NCI-H1417 (cell line): Measurements from ENCODE around the gene TCEAL1.
"Not testable (repeated sequence)": the region's sequence is repeated elsewhere in the genome, so short reads cannot be mapped to it uniquely, and the experiment has no call there.

Experiments used
- DNase-seq, 3 experiments: peaks; one replicate each; lab custom pipeline; 2025; lab: John Stamatoyannopoulos, UW

TCEAL1 gene

GRCh38 chrX:103635436-103635835, 6.7 kb downstream of the TCEAL1 start:
- DNase-seq: no peak

- no peak for DNase-seq
Observed at GRCh38 chrX:103637604-103638338, 9.0 kb downstream of the TCEAL1 start.

DNA sequence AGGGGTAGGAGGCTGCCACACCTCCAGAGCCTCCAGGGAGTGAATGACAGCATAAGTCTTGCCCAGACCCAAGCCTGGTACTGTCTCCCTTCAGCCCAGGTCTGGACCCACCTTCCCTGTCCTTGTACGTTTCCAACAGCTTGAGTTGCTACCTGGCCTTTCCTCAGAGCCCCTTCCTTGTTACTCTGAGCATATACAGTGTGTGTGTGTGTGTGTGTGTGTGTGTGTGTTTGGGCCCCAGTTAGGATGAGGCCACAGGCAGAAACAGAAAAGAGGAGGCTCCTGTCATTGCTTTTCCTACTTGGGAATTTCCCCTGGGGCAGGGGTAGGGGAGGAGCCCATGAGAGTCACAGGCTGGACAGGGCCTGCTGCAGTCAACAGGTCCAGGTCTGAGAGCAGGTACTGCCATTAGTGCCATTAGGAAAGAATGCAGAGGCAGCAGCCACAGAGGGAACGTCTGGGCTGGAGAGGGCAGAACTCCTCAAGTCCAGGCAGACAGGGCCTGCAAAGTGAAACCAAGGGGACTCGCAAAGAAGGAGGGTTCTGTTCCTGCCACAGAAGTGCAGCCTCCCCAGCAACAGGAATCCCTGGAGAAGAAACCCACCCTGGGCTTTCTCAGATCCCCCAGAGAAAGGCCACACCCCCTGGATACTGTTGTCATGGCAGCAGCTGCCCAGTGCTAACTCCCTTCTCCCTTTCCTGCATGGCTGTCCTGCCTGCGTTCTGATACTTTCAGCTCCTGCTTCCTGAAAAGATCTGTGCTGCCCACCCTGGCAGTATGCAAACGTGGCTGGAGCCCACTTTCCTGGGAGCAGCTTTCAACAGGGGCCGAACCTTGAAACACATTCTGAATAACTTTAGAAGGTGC, 9.9 kb downstream of the TCEAL1 start:
- DNase-seq: peak in 2 of 3 experiments; percentile 43 to 66

GRCh38 chrX:103640401-103641155, 11.8 kb downstream of the TCEAL1 start:
- no peak for DNase-seq

- DNase-seq: no peak
Observed at GRCh38 chrX:103644125-103644524, 15.3 kb downstream of the TCEAL1 start.

DNA sequence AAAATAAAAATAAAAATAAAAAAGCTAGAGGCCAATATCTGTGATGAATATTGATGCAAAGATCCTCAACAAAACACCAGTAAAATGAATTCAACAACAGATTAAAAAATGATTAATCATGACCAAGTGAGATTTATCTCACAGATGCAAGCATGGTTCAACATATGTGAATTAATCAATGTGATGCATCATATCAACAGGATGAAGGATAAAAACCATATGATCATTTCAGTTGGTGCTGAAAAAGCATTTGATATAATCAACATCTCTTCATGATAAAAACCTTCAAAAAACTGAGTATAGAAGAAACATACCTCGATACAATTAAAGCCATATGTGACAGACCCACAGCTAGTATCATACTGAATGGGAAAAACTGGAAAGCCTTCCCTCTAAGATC, 18.9 kb downstream of the TCEAL1 start:
- DNase-seq: no peak

GRCh38 chrX:103651151-103651773, 22.5 kb downstream of the TCEAL1 start:
- peak in 1 of 3 experiments; percentile 47 for DNase-seq

DNA sequence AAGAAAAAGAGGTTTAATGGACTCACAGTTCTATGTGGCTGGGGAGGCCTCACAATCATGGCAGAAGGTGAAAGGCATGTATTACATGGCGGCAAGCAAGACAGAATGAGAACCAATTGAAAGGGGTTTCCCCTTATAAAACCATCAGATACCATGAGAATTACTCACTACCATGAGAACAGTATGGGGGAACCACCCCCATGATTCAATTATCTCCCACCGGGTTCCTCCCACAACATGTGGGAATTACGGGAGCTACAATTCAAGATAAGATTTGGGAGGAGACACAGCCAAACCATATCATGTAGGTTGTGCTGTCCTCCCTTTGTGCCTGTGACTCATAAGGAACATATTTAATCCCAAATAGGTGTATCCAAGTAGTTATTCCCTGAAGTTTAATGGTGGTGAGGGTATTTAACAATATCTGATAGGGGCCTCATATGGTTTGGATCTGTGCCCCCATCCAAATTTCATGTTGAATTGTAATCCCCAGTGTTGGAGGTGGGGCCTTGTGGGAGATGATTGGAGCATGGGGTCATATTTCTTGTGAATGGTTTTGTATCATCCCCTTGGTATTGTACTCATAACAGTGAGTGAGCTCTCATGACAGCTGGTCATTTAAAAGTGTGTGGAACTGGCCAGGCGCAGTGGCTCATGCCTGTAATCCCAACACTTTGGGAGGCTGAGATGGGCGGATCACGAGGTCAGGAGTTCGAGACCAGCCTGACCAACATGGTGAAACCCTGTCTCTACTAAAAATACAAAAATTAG, 26.6 kb downstream of the TCEAL1 start:
- DNase-seq: not testable (repeated sequence)

GRCh38 chrX:103656617-103657016, 27.8 kb downstream of the TCEAL1 start:
- DNase-seq: no peak

DNA sequence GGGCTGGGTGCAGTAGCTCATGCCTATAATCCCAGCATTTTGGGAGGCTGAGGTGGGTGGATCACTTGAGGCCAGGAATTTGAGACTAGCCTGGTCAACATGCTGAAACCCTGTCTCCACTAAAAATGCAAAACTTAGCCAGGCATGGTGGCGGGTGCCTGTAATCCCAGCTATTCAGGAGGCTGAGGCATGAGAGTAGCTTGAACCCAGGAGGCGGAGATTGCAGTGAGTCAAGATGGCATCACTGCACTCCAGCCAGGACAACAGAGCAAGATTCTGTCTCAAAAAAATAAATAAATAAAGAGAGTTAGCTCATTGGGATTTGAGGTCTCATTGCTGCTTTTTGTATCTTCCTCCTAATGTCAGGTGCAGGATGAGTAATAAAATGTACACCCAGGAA, 28.3 kb downstream of the TCEAL1 start:
- DNase-seq: not testable (repeated sequence)

DNA sequence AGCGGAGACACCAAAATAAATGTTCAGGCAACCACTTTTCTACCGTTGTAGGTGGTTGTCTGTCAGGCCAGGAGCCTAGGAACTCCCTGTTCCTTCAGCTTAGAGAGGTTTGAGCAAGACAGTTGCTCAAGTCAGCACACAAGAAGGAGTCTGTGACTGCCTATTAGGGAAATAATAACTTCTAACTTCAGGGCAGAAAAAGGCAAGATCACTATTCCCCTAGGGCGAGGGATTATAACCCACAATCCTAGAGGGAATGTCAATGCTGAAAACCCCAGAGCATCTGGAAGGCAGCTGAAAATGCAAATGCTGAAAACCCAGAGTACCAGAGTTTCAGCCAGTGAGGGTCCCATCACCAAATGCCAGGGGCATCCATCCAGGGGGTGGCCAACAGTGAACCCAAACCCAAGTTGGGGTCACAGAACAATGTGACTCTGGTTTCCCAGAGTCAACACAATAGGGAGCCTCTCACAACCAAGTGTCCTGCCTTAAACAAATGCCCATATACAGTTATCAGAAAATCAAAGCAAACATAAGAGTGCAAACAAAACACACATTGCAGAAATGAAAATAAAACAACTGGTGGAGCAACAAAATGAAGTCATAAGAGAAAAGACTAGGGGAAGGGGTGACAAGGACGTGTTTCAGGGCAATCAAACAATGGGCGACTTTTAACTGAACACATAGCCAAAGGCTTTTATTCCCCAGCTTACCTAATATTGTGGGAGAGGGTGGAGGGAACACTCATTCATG, 30.1 kb downstream of the TCEAL1 start:
- no peak for DNase-seq

DNA sequence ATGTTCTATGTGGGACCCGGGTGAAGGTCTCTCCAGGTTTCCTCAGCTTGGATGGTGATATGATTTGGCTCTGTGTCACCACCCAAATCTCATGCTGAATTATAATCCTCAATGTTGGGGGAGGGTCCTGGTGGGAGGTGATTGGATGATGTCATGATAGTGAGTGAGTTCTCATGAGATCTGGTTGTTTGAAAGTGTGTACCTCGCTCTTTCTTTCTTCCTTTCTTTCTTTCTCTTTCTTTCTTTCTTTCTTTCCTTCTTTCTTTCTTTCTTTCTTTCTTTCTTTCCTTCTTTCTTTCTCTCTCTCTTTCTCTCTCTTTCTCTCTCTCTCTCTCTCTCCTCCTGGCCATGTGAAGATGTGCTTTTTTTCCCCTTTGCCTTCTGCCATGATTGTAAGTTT, 30.7 kb downstream of the TCEAL1 start:
- DNase-seq: not testable (repeated sequence)

DNA sequence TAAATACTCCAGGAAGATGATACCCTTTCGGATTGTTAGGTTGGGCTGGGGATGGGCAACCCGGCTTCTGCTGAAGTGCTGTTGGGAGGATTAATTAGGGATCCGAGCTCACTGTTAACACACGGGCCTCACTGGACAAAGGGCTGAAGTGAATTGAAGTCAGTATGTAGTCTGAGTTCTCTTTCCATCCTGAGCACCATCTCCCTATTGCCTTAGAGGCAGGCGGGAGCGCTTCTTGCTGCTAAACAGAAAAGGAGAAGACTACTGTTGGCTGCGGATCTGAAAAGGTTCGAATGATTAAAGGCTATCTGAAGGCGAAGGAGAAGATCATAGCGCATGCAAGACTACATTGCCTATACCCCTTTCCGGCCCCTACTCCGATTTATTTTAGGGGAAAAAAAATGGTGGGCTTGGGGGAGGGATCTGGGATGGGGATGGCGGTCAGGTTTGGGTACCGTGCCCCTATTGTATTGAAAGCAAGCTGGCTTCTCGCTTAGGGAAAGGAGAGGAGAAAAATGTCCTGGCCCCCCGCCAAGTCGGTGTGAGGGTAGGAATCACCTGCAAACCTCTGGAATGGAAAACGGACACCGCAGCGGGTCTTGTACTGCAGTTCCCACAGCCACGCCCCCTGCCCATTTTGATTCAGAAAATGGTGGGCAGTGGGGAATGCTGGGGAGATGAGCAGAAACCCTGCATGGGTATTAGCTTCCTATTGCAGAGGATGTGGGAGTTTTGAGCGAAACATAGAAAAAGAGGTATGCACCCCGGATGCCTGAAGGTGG, 35.4 kb downstream of the TCEAL1 start:
- no peak for DNase-seq

GRCh38 chrX:103666202-103667107, 37.7 kb downstream of the TCEAL1 start:
- DNase-seq: no peak

GRCh38 chrX:103669745-103670144, 41.0 kb downstream of the TCEAL1 start:
- DNase-seq: no peak

DNA sequence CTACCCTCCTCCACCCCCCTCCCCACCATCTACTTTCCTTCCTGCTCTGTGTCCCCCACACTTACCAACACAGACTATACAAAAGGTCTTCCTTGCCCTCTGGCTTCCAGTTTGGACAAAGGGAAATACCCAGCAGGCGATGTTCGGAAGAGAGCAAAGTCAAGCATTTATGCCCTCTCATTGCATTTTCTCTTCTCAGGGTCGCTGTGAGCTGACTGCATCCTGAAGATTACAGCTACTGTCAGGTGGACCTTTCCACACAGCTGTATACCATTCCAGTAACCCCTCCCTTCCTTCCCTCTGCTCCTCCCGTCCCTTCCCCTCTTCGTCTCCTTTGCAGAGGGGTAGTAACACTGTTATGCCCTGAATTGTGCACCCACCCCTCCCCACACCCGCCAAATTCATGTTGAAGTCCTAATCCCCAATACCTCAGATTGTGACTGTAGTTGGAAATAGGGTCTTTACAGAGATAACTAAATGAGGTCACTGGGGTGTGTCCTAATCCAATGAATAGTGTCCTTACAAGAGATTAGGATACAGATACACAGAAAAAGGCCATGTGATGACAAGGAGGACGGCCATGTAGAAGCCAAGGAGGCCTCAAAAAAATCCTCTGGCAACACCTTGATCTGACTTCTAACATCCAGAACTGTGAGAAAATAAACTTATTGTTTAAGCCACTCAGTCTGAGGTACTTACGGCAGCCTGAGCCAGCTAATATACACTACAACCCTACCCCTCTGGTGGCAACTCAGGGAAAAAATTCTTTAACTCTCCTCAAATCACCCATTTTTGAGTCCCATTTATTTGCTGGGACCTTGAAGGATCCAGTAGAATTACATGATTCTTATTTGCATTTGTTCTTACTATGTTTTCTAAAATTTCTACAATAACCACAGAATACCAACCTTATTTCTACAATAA, 46.0 kb downstream of the TCEAL1 start:
- DNase-seq: no peak

- DNase-seq: no peak
Observed at GRCh38 chrX:103678199-103678993, 49.6 kb downstream of the TCEAL1 start.
